GM20000 (cell line): ENCODE data around the gene CHST13.

ENCODE experiments used
- DNase-seq: peaks from one replicate; pipeline ENCODE4 v3.0.0; 2012; ENCODE audit warnings: low spot score
- CTCF ChIP-seq: IDR thresholded peaks from 2 replicates; pipeline ENCODE4 v1.5.1; 2012; ENCODE audit warnings: mild to moderate bottlenecking, control low read depth; ENCODE audit errors: extremely low read depth, missing control alignments

CHST13 gene

DNA sequence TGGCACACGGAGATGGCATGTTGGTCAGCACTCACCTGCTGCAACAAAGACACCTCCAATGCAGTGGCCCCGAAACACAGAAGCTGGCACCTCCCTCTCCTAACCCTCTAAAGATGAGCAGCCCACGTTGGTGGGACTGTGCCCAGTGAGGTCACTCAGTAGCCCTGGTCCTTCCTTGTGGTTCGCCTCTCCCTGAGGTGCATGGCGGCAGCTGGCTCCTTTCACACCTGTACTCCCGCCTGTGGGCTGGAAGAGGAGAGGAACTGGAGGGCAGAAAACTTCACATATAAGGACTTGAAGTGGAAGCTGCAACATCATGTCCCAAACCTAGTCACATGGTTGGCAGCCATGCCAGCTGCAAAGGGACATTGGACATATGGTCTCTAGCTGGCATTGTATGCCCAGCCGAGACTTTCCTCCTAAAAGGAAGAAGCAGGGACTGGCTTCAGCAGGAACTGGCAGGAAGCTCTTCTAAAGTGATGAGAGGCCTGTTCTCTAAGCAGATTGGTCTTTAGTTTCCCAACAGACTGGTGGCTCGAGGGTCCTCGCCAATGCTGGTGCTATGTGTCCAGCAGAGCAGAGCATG lies 45.5 kb downstream of the CHST13 start:
- DNase-seq, result no peak
- TF ChIP-seq CTCF, result no peak

DNA sequence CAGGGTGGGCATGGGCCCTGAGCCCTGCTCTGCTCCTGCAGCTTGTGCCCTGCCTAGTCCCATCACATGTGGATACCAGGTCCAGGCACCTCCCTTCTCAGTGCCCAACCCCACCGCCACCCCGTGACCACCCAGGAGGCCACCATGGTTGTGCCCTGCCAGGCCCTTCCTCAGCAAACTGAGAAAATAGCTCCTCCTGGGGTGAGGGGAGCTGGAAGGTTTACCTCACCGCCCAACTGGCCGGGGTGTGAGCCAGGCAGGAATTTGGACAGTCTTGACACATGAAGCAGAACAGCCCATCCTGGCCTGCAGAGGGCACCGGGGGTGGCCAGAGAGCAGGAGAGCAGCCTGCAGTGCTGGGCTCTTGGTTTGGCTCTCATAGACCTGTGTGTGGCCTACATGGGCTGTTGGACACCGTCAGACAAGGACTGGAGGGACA lies 46.2 kb downstream of the CHST13 start:
- DNase-seq, result no peak
- TF ChIP-seq CTCF, result no peak

- no peak for TF ChIP-seq CTCF
- DNase-seq, result no peak
Measured at GRCh38 chr3:126571078-126571477, 47.1 kb downstream of the CHST13 start.

- no peak for TF ChIP-seq CTCF
- DNase-seq, result no peak
Measured at GRCh38 chr3:126573492-126574117, 49.6 kb downstream of the CHST13 start.

DNA sequence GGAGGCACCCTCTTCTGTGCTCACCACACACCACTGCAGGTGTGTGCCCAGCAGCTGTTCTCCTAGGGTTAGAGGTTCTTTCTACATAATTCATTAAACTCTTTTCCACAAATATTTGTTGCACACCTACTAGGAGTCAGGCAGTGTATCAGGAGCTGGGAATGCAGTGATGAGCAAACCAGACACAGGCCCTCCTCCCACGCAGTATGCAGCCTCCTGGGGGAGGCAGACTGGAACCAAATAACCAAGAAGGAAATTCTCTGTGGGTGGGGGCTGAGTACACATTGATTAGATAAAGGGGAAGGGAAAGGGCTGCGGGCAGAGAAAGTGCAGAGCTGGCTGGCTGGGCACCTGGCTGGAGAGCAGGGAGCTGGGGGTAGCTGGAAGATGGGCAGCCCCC lies 53.3 kb downstream of the CHST13 start:
- no peak for DNase-seq
- TF ChIP-seq CTCF, result no peak

- DNase-seq, result no peak
- no peak for TF ChIP-seq CTCF
Measured at GRCh38 chr3:126578702-126579101, 54.7 kb downstream of the CHST13 start.

DNA sequence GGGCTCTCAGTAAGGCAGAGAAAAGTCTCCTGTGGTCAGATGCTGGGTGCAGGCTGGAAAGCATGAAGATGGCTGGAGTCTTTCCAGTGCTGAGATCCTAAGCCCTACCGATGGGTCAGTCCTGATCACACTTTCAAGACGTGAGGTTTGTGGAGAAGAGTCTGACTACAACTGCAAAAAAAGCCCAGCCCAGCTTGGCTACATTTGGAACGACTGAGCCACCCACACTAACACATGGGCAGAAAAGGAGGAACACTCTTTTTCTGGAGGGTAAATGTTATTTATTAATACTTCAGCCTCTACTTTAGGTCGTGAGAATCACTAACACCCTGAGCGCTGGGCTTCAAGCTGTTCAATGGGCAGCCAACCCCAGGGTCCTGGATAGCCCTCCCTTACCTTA lies 56.8 kb downstream of the CHST13 start:
- no peak for DNase-seq
- no peak for TF ChIP-seq CTCF
